ENCODE data around the gene FZD8.
A peak's percentile ranks its signal among the peaks of the same experiment; 100 is the strongest.

FZD8 gene

GRCh38 chr10:35640951-35641675, 983 bp downstream of the FZD8 start:
- H3K4me2 ChIP-seq (ENCODE audit: low read length): no peak overlapping the region
- no peaks in the 10 kb centered on the region for H3K27me3 ChIP-seq (ENCODE audit: low read depth, low read length)
- no peaks in the 10 kb centered on the region for H4K20me1 ChIP-seq (ENCODE audit: insufficient read depth, low read length)
- no peak overlapping the region for H3K9ac ChIP-seq (ENCODE audit: low read length)
- H3K9me3 ChIP-seq (ENCODE audit: insufficient read depth, low read length): no peaks in the 10 kb centered on the region
- no peak overlapping the region for H3K27ac ChIP-seq (ENCODE audit: low read length)
- no peaks in the 10 kb centered on the region for H3K4me1 ChIP-seq (ENCODE audit: low read length)
- no peak overlapping the region for H2AFZ ChIP-seq (ENCODE audit: low read depth, low read length)
- TF ChIP-seq EZH2phosphoT487 (IDR thresholded peaks at IDR 0.05; ENCODE audit: low read depth): no peak
- TF ChIP-seq, protein P1, sequence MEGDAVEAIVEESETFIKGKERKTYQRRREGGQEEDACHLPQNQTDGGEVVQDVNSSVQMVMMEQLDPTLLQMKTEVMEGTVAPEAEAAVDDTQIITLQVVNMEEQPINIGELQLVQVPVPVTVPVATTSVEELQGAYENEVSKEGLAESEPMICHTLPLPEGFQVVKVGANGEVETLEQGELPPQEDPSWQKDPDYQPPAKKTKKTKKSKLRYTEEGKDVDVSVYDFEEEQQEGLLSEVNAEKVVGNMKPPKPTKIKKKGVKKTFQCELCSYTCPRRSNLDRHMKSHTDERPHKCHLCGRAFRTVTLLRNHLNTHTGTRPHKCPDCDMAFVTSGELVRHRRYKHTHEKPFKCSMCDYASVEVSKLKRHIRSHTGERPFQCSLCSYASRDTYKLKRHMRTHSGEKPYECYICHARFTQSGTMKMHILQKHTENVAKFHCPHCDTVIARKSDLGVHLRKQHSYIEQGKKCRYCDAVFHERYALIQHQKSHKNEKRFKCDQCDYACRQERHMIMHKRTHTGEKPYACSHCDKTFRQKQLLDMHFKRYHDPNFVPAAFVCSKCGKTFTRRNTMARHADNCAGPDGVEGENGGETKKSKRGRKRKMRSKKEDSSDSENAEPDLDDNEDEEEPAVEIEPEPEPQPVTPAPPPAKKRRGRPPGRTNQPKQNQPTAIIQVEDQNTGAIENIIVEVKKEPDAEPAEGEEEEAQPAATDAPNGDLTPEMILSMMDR (IDR thresholded peaks at IDR 0.05; ENCODE audit: low read depth, low read length): no peak
- H3K4me3 ChIP-seq (ENCODE audit: low read length): 0 out of 2 replicates have a peak overlapping the region, but pooled peaks have one; percentile 74
- no peaks in the 10 kb centered on the region for H3K79me2 ChIP-seq (ENCODE audit: low read length)
- no peaks in the 10 kb centered on the region for H3K36me3 ChIP-seq (replicated peaks; ENCODE audit: low read depth, low read length)

- Histone ChIP-seq H3K4me1 (ENCODE audit: low read length) (no peaks in the 10 kb centered on the region), H3K9ac (ENCODE audit: low read length) (no peak overlapping the region), H3K27ac (ENCODE audit: low read length) (no peak overlapping the region), H3K27me3 (ENCODE audit: low read depth, low read length) (no peaks in the 10 kb centered on the region), H2AFZ (ENCODE audit: low read depth, low read length) (no peak overlapping the region), H3K36me3 (replicated peaks; ENCODE audit: low read depth, low read length) (no peaks in the 10 kb centered on the region), H3K4me2 (ENCODE audit: low read length) (no peak overlapping the region), H4K20me1 (ENCODE audit: insufficient read depth, low read length) (no peaks in the 10 kb centered on the region), H3K9me3 (ENCODE audit: insufficient read depth, low read length) (no peaks in the 10 kb centered on the region), H3K79me2 (ENCODE audit: low read length) (no peaks in the 10 kb centered on the region), H3K4me3 (ENCODE audit: low read length) (no peak overlapping the region)
- no peak for TF ChIP-seq EZH2phosphoT487 (IDR thresholded peaks at IDR 0.05; ENCODE audit: low read depth)
- TF ChIP-seq, protein P1 (IDR thresholded peaks at IDR 0.05; ENCODE audit: low read depth, low read length): no peak
Measured at GRCh38 chr10:35640474-35640873, 1.6 kb downstream of the FZD8 start.

- Histone ChIP-seq H3K4me3 (ENCODE audit: low read length) (no peak overlapping the region), H3K9me3 (ENCODE audit: insufficient read depth, low read length) (no peaks in the 10 kb centered on the region), H4K20me1 (ENCODE audit: insufficient read depth, low read length) (no peaks in the 10 kb centered on the region), H3K9ac (ENCODE audit: low read length) (no peak overlapping the region), H3K4me2 (ENCODE audit: low read length) (no peak overlapping the region), H3K36me3 (replicated peaks; ENCODE audit: low read depth, low read length) (no peaks in the 10 kb centered on the region), H3K79me2 (ENCODE audit: low read length) (no peaks in the 10 kb centered on the region), H3K4me1 (ENCODE audit: low read length) (no peaks in the 10 kb centered on the region), H3K27ac (ENCODE audit: low read length) (no peak overlapping the region), H2AFZ (ENCODE audit: low read depth, low read length) (no peak overlapping the region), H3K27me3 (ENCODE audit: low read depth, low read length) (no peaks in the 10 kb centered on the region)
- TF ChIP-seq EZH2phosphoT487 (IDR thresholded peaks at IDR 0.05; ENCODE audit: low read depth): no peak
- TF ChIP-seq, protein P1 (IDR thresholded peaks at IDR 0.05; ENCODE audit: low read depth, low read length): no peak
Measured at GRCh38 chr10:35639728-35640401, 2.2 kb downstream of the FZD8 start.

- H3K4me3 ChIP-seq (ENCODE audit: low read length): no peak overlapping the region
- TF ChIP-seq EZH2phosphoT487 (IDR thresholded peaks at IDR 0.05; ENCODE audit: low read depth): no peak
- TF ChIP-seq, protein P1 (IDR thresholded peaks at IDR 0.05; ENCODE audit: low read depth, low read length): no peak
- no peaks in the 10 kb centered on the region for H3K9me3 ChIP-seq (ENCODE audit: insufficient read depth, low read length)
- H3K27ac ChIP-seq (ENCODE audit: low read length): no peak overlapping the region
- no peaks in the 10 kb centered on the region for H3K79me2 ChIP-seq (ENCODE audit: low read length)
- H2AFZ ChIP-seq (ENCODE audit: low read depth, low read length): no peak overlapping the region
- H3K27me3 ChIP-seq (ENCODE audit: low read depth, low read length): no peaks in the 10 kb centered on the region
- no peaks in the 10 kb centered on the region for H3K36me3 ChIP-seq (replicated peaks; ENCODE audit: low read depth, low read length)
- no peak overlapping the region for H3K9ac ChIP-seq (ENCODE audit: low read length)
- H4K20me1 ChIP-seq (ENCODE audit: insufficient read depth, low read length): no peaks in the 10 kb centered on the region
- H3K4me1 ChIP-seq (ENCODE audit: low read length): no peaks in the 10 kb centered on the region
- no peak overlapping the region for H3K4me2 ChIP-seq (ENCODE audit: low read length)
Measured at GRCh38 chr10:35639021-35639727, 2.9 kb downstream of the FZD8 start.
